HG03558 (cell line): Measurements from ENCODE around the gene CAMK2N2.
A peak's percentile ranks its signal among the peaks of the same experiment; 100 is the strongest.
"Not testable (repeated sequence)": the region's sequence is repeated elsewhere in the genome, so short reads cannot be mapped to it uniquely, and the experiment has no call there.

Experiments
- ATAC-seq: cut with Tn5 transposase; IDR thresholded peaks from one replicate; pipeline ENCODE4 v1.9.1; 2021; ENCODE audit warnings: moderate number of reproducible peaks; ENCODE audit not compliant: unreplicated experiment; ENCODE audit errors: extremely low read depth

Gene CAMK2N2

DNA sequence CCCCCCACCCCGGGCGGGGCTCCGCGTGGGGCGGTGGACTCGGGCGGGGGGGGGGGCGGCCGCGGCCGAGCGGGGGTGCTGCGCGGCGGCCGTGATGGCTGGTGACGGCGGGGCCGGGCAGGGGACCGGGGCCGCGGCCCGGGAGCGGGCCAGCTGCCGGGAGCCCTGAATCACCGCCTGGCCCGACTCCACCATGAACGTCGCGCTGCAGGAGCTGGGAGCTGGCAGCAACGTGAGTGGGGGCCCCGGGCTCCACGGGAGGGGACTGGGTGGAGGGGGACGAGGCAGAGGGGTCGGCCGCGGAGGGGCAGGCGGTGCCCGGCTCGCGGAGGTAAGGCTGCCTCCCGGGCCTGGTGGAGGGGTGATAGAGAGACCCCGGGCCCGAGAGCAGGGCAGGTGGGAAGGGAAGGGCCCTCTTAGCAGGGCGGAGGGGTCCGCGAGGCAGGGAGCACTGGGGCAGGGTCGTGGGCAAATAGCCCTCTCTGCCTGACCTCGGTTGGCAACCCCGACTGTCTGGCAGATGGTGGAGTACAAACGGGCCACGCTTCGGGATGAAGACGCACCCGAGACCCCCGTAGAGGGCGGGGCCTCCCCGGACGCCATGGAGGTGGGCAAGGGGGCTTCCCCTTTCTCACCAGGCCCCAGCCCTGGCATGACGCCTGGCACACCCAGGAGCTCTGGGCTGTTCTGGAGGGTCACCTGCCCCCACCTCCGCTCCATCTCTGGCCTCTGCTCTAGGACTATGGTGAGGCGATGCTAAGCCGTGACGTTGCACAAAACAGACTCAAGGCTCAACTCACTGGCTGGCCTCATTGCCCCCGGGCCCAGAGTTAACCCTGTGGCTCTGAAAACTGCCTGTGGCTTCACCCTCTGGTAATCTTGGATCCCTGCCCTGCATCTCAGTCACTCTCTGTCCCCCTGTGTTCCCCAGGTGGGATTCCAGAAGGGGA is 14.9 kb upstream of the CAMK2N2 start, which contains the start of gene ECE2:
Gene ECE2 (plus strand): TSS at position 62 of the 950 bp plus-strand sequence. CDS start 132 bp downstream, at position 194.
- ATAC-seq = no peak

DNA sequence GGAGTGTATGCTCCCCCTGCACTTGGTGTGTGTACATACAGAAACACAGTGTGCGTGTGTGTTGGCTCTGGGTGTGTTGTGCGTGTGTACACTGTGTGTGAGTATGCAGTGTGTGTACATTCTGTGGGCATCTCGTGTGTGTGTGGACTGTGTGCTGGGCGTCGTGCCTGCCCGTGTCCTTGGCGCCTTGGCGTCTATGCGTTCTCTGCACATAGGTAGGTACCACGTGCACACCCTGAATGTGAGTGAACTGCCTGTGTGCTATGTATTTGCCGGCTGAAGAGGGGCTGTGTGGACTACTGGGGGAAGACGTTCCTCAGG is 14.0 kb upstream of the CAMK2N2 start:
- no peak for ATAC-seq

DNA sequence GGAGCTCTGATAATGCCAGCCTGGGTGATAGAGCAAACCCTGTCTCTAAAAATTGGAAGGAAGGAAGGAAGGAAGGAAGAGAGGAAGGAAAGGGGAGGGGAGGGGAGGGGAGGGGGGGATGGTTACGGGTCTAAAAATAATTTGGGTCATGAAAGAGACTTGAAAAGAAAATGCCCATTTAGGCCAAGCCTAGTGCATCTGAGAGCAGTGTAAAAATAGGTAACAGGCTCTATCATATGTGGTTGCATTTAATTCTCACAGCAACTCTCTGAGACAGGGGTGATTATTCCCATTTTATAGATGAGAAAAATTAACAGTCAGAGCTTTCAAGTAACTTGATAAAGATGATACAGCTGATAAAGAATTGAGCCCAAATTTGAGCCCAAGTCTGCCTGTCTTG is 10.9 kb upstream of the CAMK2N2 start:
- ATAC-seq = no peak

DNA sequence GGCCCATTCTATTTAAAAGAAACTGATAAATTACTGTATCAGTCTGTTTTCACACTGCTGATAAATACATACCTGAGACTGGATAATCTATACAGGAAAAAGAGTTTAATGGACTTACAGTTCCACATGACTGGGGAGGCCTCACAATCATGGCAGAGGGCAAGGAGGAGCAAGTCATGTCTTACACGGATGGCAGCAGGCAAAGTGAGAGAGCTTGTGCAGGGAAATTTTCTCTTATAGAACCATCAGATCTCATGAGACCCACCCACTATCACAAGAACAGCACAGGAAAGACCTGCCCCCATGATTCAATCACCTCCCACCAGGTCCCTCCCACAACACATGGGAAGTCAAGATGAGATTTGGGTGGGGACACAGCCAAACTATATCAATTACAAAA is 5.9 kb upstream of the CAMK2N2 start:
- ATAC-seq = not testable (repeated sequence)

DNA sequence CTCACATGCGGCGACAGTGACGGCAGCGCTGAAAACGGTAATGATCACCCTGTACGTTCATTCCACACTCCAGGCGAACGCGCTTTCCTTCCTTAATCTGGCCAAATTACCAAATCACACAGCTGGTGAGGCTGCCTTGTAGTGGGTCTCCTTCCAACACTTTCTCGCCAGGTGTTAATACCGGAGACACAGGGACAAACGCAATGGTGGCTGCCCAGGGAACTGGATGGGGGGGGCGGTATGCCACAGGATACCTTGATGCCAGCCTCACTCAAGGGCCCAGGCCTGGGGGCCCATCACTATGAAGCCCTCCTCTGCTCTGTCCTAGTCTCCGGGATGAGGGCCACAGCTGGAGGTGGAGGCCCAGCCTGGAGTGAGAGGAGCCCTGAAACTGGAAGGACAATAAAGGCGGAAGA is 1.4 kb upstream of the CAMK2N2 start:
- ATAC-seq = no peak

DNA sequence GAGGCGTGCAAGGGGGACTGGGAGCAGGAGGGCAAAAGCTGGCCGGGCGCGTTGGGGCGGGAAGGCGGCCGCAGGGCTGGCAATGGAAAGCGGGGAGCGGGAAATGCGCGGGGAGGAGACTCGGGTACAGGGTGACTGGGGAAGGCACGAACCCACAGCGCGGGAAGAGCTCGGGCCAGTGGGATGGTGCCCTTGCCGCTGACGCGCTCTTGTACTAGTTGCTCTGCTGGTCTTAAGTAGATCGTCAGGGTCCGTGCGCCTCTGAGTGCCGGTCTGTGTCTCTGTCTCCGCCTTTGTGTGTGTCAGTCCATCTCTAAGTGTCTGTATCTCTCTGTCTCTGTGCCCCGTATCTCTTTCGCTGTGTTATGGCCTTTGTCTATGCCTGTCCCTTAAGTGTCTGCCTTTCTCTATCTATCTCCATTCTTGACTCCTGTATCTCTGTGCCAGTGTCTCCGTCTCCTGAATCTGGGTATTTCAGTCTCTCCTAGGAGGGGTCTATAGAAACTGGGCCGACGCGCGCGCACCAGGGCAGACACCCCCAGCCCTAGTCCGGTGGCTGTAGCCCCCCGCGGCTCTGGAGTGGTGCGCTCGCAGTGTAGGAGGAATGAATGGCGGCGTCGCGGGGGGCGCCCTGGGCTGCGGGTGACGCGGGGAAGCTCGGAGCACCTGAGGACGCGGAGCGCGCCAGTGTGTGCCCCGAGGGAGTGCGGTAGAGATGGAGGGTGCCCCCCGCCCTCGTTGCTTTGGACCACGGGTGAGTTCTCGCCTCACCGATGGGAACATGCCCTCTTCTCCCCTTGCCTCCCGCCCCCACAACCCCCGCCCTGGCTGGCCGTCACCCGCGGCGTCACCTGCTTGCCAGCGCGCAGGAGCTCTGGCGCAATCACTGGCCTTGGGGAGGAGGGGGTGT is 756 bp upstream of the CAMK2N2 start:
- ATAC-seq = no peak

DNA sequence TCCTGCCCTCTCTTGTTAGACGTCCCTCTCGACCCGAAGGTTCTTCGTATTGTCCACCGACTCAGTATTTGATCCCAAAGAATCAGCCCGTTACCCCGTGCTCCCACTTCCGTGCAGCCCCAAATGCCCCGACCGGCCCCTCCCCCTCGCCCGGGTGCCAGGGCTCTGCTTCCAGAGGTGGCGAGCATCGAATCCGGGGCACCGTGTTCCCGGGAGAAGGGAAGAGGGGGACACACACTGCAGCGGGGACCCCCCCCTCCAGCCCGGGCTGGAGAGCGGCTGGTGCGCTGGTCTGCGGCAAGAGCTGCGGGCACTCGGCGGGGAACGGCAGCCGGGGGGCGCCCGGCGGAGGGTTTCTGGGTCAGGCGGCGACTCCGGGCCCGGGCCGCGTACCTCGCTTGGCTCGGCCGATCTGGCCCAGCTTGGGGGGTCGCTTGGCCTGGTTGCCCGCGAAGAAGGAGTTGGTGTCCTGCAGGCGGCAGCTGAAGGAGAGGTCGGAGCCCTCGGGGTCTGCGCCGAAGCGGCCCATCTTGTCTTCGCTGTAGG is 556 bp downstream of the CAMK2N2 start:
- no peak for ATAC-seq

DNA sequence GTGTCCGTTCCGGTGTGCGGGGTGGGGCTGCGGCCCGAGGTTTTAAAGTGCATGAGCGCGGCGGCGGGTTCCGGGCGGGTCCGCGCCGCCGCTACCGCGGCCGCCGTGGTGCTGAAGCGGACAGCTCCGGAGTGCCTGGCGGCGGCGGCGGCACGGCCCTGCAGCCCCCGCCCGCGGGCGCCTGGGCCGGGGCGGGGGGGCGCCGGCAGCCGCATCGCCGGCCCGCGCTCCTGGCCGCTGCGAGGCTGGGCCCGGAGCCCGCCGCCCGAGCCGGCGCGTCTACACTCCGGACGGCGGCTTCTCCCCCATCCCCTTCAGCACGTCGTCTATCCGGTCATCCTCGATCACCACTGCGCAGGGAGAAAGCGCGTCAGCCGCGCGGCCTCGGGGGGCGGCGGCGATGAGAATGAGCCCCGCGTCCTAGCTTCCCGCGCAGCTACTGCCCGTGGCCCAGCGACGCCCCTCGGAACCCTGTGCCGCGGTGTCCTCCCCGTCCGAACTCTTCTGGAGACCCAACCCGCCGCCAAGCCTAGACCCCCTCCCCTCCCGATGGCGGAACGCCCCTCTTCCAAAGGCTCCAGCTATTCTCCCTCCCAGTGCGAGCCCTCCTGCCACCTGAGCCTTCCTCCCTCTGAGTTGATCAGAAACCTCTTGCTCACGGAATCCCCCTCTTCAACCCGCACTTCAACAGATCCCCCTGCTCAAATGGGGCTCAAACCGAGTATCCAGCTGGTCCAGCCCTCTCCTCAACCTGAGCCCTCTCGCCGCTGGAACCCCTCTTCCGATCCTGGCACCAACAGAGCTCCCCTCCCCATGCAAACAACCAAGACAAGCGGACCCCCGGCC is 1.3 kb downstream of the CAMK2N2 start:
- no peak for ATAC-seq

DNA sequence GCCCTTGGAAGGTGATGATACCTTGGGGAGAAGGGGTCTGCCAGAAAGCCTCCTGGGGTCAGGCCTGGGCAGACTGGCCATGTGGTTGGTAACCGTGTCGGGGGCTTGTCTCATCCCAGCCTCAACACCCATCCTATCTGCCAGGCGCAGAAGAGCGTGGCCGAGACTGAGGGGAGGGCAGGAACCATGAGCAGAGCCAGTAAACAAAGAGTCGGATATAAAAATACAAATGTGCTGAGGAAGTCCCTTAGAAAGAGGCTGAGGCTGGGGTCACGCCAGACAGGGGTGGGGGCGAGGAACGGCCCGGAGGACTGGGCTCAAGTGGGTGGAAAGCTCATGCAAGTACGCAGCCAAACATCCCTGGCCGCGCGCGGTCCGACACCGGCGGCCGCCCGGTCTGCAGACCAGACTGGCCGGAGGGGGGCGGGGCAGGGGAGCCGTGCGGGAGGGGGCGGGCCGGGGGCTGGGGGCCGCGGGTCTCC is 1.9 kb downstream of the CAMK2N2 start:
- ATAC-seq = no peak

DNA sequence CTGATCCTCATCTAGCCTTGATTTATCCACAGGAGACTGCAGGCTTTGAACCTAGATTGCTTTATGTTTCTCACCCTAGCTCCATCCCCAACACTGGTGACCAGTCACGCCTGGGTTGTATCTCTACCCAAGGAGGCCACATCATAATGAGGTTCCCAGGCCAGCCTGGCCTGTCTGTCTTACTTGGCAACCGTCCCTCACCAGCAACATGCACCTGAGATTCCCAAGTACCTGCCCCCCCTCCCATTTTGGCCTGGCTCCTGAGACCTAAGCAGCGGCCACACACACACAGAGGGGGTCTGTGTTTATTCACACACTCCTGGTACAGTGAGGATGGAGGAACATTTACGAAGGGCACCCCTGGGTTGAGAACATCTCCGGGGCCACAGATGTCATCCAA is 2.4 kb downstream of the CAMK2N2 start:
- ATAC-seq = no peak

DNA sequence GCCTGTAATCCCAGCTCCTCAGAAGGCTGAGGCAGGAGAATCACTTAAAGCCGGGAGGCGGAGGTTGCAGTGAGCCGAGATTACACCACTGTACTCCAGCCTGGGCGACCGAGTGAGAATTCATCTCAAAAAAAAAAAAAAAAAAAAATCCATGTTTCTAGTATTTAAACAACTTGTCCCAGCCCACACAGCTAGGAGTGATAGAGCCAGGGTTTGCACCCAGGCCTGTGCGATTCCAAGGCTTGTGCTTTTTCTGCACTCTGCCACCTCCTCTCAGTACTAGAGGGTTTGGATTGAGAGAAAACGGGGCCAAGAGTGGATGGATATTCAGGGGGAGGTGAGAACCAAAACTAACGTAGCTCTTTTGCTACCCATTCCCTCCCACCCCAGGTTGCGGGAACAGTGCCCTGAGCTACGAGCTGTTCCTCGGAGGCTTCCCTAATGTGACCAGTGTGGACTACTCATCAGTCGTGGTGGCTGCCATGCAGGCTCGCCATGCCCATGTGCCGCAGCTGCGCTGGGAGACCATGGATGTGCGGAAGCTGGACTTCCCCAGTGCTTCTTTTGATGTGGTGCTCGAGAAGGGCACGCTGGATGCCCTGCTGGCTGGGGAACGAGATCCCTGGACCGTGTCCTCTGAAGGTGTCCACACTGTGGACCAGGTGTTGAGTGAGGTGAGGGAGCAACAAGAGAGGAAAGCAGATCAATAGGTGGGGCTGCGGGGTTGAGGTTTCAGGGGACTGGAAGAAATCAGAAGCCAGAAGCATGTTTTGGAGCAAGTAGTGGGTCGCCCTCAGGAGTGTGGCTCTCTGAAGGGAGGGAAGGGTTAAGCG is 4.1 kb downstream of the CAMK2N2 start:
- no peak for ATAC-seq

DNA sequence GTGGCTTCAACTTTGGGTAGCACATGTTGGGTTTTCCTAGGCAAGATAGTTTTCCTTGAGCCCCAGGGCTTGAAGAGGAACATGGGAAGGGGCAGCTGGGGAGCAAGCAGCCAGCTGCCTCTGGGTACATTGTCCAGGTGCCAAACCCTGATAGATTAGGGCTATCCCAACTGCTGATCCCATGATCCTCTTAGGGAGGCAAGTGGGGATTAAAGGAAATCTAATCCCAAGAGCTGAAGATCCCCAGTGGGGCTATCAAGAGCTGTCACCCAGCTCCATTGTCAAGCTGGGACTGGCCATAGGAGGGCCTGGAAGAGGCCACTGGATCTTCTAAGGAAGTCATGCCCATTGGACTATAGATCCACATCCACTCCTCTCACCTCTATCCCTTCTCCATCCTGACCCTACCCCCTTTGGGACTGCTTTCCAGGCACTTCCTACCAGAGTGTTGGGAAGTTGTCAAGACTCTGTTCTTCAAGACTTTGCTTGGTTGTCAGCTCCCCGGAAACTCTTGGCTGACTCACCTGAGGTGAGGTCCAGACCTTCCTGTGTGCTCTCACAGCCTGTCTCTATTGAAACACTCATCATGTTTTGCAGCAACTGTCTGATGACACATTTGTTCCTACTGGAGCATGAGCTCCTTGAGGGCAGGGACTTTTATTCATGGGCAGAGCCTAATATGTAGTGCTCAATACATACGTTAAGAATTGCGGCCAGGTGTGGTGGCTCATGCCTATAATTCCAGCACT is 5.9 kb downstream of the CAMK2N2 start:
- ATAC-seq = no peak

DNA sequence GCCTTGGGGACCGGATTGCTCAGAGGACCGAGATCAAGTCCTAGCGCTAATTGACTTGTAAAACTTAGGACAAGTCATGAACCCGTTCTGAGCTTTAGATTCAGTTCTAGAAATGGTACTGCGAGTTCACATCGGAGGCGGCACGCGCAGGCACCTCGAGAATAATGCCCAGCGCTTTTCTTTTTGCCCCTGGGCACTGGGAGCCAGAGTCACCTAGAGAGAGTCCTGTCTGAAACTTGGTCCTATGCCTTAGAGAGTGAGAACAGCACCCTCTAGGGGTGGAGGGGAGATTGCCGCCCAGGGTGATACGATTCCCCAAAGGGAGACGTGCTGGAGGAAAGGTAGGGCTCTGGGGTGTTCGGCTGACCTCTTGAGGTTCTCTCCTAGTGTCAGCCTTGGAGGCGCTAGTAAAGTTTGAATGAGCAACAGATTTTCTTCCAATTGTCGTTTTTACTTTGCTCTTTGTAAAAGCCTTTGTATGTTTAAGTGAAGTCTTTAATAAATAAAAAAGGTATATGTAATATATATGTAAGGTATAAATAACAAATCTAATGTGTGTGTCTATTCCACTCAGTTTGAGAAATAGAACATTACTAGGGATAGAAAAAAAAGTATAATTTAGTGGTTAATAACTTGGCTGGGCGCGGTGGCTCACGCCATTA is 11.1 kb downstream of the CAMK2N2 start:
- ATAC-seq = peak; percentile 47

DNA sequence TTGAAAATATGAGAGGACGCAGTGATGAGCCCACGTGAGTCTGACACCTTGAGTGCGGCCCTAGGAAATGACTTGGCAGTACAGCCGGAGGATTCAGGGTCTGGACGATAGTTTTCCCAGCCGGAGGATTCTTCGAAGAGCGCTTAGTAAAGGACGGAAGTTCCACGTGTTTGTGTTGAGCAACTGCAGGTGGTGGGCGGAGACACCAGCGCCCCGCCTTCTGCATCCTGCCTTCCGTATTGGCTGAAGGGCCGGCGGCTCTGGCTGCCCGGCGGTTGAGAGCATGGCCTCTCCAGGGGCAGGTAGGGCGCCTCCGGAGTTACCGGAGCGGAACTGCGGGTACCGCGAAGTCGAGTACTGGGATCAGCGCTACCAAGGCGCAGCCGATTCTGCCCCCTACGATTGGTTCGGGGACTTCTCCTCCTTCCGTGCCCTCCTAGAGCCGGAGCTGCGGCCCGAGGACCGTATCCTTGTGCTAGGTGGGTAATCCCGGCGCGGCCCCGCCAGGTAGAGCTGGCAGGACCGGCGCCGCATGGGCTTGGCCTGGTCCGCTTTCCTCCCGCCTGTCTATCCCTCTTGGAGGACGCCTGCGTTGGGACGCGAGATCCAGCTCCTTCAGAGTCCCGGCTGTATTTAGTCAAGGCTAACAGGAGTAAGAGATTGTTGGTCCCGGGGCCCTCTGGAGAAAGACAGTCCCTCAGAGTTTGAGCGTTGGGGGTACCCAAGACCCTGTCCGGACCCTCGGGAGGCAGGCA is 11.8 kb downstream of the CAMK2N2 start, which contains the start of gene EEF1AKMT4:
Gene EEF1AKMT4 (plus strand): TSS at position 261 of the 755 bp plus-strand sequence. CDS start 23 bp downstream, at position 284.
- peak; percentile 67 for ATAC-seq

DNA sequence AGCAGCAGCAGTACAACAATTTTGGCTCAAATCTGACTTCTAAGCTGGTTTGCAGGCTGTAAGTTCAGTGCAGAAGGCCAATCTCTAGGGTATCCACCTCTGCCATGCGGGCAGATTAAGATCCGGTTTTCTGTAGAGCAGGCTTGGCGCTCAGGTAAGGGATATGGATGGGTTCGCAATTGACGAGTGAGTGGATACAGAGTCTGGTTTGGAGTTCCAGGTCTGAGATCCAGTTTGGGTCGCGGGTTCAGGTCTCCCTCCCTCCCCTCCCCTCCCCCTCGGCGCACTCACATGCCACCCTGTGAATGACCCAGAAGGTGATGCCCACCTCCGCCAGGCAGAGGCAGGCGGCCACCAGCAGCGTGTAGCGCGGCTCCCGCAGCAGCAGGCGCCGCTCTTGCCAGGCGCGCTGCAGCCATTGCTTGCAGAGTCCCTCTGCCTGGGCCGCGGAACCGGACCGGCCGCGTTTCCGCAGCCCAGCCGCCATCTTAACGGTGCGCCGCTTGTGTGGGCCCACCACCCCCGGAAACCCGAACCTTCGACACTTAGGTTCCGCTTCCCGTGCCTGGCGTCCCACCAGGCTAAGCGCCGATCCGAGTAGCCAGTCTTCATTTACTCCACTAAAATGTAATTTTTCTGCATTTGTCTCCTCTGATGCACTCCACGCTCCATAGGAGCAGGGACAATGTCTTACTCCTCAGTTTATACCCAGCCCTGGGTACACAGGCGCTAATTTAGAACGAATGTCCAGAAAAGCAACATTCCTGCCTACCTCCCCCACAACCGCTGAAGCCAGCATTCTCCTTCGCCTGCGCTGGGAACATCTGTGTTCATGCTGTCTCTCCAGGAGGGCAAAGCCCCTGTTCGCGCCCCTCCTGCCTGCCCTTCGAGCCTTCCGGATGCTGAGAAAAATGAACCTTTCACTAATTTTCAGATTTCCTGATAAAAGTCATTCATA is 12.6 kb downstream of the CAMK2N2 start, which contains the start of gene ALG3:
Gene ALG3 (minus strand): TSS at position 509 of the 958 bp plus-strand sequence. CDS start 22 bp downstream, at position 487.
- no peak for ATAC-seq

DNA sequence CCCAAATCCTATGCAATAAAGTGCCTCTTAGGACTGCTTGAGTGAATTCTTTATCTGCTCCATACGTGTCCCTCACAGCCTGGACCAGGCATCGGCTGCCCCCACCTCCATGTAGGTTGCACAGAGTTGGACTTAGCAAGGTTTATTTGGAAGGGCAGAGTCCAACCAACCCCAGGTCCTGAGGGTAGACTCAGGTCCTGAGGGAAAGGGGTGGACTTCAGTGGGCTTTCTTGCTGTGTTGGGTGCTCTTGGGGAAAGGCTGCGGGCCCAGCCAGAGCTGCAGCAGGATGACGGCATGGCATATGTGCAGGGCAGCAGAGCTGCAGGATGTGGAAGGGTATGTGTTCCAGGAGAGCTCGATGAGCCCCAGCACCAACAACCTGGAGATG is 19.1 kb downstream of the CAMK2N2 start:
- no peak for ATAC-seq
